HG03460 (cell line): ENCODE results near the gene ZMAT5.

Experiments used
- ATAC-seq: cut with Tn5 transposase; IDR thresholded peaks from one replicate; pipeline ENCODE4 v1.9.1; 2021; ENCODE audit not compliant: unreplicated experiment

Gene ZMAT5

DNA sequence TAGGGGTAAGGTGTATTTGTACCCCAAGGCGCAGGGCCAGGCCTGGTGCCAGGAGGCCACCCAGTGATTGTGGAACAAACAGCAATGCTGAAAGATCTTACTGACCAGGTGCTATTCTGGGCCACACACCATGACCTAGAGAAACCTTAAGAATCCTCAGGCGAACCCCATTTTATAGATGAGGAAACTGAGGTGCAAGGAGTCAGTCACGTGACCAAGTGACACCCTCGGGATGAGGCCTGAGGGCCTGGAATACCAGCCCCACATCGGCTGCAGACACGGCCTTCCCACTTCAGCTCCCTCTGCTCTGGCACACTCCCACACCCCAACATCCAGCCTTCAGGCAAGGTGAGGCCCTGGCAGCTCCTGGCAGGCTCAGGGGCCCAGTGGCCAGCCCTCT is 33.9 kb downstream of the ZMAT5 start:
- no peak for ATAC-seq

DNA sequence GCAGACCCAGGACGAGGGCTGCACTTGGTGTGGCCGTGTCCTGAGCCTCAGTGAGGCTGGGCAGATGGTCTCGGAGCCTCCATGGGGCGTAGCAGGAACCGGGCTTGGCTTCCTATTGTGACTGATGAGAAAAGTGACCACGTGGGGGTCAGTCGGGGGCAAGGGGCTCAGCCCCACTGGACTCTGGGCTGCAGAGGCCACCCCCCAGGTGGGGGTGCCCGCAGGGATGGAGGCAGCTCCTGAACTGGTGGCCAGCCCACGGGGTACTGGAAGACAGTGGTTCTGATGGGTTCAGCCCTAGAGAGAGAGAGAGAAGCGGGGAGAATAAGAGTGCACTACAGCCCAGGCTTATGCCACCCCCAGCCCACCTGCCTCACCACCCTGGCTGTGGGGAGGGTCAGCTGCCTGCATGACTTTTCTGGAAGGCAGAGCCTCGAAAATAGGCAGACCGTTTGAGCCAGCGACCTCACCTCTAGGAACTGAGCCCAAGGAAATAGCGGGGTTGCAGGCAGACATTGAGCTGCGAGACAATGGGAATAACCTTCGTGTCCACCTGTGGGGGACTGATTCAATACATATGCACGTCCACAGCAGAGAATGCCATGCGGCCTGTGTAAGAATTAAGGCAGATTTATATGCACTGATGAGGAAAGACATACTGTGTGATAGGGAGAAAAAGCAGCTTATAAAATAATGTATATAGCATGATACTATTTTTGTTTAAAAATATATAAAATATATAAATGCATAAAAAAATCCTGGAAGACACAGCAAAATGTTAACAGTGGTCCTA is 35.6 kb downstream of the ZMAT5 start:
- ATAC-seq: no peak

DNA sequence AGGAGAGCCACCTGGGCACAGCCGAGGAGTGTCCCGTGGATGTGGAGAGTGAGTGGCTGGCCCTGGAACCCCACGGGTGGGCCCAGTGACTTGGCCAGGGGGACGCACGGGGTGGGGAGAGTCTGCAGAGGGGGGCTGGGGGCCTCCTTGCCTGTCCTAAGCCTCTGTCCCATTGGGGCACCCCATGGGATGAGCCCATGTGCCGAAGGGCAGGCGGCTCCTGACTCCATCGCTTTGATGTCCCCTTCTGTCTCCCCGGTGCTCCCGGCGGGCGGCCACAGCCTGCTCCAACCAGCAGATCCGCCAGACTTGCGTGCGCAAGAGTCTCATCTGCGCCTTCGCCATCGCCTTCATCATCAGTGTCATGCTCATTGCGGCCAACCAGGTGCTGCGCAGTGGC is 37.6 kb downstream of the ZMAT5 start:
- no peak for ATAC-seq

DNA sequence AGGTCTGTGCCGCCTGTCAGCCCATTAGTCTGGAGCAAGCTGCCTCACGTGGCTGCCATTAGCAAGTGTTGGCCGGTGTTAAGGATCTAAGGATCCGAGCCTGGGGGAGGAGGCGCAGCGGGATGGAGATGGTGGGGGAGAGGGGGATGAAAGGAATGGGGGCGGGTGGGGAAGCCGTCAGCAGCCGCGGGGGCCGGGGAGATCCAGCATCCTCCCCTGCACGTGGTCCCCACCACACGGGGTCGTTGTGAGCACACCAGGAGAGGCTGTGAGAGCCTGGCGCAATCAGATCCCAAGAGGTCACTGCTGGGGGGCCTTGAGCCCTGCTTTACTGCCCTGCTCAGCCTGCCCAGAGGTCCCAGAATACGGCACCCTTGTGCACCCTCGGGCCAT is 39.7 kb downstream of the ZMAT5 start:
- ATAC-seq: no peak

DNA sequence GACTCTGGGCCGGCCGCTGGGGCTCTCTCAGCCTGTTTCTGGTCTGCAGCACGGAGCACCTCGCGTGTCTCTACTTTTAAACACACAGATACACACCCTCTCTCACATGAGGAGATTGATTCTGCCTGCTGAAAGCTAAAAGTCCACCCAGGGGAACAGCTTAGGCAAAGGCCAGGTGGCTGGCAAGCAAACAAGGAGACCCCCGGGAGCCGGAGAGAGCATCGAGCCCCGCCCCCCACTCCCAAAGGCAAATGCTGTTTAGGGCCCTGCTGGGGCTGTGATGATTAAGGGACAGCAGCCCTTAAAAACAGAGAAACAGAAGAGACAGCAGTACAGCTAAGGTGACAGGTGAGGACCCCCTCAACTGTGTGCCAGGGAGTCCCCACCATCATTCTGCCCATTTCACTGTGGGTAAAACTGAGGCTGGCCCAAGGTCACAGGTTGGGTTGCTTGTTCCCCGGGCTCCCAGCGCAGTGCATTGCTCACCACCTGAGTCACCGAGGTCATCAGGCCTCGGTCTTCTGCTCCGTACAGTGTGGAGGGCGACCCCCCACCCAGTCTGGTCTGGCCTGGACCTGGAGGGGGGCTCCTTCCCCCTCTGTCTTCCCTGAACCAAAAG is 40.2 kb downstream of the ZMAT5 start:
- ATAC-seq: no peak

DNA sequence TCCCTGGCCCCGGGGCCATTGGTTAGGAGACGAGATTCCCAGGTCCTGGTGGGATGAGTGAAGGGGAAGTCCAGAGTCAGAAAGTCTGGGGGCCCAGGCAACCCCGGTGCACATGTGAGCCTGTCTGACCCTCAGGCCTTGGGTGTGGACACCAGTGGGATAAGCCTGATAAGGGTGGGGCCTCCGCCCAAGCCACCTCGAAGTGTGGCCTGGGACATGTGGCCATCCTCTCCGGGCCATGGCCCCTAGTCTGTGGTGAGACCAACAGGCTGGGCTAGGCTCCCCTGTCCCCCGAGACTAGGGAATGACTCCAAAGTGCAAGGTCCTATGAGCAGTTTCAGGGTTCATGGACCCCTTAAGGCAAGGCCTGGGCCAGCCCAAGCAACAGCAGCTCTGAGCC is 40.7 kb downstream of the ZMAT5 start:
- no peak for ATAC-seq

DNA sequence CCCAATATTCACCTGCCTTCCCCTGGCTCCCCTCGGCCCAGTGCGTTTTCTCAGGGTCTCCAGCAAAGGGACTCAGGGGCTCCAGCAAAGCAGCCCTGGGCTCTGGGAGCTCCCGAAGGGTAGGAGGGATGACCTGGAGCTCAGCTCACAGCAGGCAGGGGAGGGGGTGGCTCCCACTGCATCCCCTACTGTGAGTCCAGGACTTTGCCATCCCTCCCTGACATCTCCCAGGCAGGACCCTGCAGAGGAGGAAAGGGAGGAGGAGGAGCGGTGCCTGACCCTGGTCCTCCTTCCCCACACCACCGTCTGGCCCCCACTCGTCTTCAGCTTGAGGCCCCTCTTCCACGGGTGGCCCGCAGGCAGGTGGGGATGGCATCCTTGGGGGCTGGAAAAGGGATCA is 42.0 kb downstream of the ZMAT5 start:
- ATAC-seq: no peak

DNA sequence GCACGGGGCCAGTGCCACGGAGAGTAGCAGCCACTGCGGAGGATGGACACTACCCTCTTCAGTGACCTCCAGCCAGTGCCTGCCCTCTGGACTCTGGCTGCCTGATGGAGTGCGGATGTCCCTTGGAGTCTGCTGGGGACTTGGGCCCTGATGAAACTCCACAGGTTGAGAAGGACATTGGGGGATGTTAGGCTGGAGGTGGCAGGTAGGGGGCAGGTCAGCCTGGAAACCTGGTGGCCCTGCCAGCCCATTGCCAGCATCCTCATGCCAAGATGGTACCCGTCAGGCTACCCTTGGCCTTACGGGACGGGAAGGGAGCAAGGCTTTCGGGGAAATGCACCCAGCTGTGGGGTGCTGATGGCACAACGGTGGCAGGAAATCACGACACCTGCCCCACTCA is 43.0 kb downstream of the ZMAT5 start:
- no peak for ATAC-seq

DNA sequence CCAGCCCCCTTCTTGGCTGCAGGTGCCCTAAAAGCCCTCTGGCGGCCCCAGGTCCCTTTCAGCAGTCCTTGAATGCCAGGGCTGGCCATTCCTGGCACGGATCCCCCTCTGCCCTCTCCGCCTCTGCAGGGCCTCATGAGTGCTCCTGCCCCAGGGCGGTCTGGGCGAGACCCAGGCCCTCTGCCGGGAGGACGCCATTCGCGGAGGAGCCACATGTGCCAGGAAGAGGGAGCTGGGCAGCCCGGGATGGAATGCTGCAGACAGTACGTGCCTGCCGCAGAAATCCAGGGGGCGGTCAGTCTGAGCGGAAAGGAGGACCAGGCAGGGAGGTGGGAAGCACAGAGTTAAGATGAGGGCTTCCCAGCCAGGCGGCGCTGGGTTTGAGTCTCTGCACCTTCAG is 44.2 kb downstream of the ZMAT5 start:
- ATAC-seq: no peak

DNA sequence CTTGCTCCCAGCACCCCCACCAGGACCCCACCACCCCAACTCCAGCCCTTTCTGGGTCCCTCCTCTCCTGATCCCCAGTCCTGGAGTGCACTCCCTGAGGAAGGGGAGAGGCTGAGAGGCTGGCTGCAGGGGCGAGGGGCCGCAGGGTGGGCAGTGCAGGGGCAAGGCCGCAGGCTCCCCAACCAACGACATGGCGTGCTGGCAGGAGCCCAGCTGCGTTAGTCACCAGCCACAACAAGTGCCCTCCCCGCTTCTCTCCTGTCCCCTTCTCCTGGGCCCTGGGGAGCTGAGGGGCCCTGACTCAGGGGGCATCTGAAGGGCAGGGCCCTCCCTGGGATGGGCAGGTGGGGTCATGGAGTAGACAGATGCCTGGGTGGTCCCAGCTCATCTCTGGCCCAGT is 44.7 kb downstream of the ZMAT5 start:
- no peak for ATAC-seq

DNA sequence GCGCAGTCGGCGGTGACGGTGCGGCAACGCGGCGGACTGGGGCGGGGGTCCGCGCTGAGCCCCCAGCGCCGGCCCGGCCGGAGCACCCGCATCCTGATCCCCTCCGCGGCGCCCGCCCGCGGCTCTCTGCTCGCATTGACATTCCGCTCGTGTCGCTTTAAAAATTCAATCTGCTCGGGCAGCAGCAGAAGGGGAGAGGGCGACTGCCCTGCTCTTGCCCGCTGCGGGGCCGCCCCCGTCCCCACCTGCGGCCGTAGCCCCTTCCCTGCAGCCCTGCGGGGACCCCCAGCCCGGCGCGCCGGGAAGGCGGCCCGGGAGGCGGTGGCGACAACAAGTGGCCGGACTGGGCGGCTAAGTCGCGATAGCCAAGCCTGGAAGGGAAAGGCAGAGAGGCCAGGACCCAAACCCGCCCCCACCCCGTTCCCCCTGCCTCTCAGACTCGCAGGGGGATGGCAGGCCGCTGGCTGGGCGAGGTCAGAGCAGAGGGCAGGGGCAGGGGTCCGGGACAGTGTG is 45.9 kb downstream of the ZMAT5 start:
- no peak for ATAC-seq

DNA sequence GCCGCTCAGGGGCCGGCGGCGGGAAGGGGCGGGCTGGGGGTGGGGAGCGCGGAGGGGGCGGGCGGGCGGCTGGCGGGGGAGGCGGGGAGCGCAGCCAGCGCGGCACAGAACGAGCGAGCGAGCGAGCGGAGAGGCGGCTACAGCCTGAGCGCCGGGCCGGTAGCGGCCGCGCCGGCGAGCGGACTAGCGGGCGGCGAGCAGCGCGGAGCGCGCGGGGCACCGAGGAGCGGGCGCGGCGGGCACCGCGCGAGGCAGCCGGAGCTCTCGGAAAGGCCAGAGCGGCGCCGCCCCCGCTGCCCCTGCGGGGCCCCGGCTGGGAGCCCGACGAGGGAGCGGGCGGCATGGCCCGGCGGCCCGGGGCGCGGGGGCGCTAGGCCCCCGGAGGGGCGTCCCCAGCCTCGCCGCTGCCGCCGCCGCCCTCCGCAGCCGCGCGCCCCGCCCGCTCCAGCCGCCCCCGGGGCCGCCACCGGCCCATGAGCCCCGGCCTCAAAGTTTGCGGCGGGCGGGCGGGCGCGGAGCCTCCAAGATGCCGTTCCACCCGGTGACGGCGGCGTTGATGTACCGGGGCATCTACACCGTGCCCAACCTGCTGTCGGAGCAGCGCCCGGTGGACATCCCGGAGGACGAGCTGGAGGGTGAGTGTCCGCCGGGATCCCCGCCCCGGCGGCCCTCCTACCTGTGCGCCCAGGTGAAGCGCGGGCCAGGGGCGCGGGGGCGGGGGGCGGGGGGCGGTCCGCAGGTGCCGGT is 46.7 kb downstream of the ZMAT5 start, which contains the start of gene CABP7:
Gene CABP7, plus strand, starts transcription at position 105 of the 747 bp plus-strand sequence. Its CDS starts 422 bp downstream, at position 527.
- no peak for ATAC-seq

DNA sequence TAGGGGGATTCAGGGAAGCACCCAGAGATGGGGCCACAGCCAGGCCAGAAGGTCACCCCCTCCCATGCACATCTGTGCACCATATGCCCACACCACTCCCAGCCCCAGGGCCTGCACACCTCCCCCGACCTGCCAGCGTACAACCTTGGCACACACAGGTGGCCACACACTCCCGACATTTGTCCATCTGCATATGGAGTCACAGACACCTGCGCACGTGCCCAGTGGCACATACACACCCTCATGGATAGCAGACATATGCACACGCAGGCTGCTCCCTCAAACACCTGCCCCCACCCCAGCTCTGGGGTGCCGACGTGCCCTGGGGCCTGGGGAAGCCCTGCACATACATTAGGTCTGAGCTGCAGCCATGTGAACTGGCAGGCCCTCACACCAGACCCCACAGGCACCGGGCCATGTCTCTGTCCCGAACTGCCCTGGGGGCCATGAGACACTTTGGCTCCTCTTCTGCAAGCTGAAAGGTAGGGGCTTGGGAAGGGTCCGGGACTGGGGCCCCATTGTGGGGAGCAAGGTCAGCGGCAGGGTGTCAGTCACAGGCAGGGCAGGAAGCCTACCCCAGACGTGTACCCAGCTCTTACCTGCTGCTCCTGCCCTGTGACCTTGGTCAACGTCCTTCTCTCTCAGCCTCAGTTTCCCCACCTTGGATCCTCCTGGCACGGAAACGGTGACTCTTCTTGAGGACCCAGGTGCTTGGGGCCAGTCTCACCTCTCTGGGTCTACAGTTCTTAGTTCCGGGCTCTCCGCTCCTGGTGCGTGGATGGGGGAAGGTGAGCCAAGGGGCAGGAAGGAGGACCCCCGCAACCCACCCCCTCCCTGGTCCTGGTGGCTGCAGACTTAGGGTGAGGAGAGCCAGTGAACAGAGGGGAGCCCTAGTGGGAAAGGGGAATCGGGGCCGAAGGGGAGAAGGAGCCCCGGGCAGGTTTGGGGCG is 47.6 kb downstream of the ZMAT5 start:
- ATAC-seq: no peak

DNA sequence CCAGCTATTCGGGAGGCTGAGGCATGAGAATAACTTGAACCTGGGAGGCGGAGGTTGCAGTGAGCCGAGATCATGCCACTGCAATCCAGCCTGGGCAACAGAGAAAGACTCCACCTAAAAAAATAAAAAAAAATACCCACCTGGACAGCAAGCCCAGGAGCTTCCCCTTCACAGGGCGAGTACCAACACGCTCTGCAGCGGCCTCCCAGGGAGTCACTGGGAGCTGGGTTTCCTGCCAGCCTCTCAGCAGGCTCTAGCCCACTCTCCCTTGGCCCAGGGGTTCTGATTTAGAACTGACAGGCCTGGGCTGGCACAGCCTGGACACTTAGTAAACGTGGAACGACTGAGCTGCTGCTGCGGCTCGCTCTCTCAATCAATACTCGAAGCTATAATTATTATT is 49.0 kb downstream of the ZMAT5 start:
- no peak for ATAC-seq

DNA sequence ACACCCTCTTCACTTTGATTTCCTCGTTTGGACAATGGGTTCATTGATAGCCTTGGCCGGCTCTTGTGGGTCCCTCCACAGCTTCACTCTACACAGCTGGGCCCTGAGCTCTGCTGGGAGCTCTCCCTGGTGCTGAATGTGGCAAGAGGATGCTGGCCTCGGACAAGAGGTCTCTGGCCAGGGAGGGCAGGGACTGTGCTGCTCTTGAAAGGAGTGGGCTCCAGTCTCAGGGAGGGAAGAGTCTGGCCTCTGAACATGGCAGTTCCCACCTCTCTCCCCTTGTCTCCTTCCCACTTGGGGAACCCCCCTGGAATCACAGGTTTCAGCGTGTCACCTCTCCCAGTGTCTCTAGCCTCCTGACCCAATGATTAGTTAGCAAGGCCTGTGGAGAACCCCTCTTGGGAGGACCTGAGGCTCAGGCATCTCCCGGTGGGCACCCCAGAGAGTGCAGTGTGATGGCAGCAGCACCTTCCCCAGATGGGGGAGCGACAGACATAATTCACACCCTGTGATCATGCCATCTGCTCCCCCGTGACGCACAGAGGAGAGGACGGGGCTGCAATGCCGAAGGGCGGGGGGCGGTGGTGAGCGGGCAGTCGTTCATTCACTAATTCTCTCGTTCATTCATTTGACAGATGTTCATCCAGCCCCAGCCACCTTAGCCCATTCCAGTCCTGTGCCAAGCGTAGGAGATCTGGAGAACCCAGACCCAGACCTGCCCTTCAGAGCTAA is 49.8 kb downstream of the ZMAT5 start:
- ATAC-seq: no peak

DNA sequence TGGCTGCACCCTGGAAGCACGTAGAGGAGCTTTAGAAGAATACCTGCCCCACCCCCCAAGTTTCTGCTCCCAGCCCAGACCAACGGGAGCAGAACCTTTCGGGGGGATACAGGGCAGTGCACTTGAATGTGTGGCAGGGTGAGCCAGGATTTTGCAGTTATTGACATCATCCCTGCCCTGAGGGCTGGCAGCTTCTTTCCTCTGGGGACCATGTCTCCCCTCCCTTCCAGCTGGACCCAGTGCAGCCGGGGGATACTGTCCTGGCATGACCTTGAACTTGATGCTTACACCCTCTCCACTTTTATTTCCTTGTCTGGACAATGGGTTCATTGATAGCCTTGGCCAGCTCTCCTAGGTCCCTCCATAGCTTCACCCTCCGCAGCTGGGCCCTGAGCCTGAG is 51.1 kb downstream of the ZMAT5 start:
- no peak for ATAC-seq

DNA sequence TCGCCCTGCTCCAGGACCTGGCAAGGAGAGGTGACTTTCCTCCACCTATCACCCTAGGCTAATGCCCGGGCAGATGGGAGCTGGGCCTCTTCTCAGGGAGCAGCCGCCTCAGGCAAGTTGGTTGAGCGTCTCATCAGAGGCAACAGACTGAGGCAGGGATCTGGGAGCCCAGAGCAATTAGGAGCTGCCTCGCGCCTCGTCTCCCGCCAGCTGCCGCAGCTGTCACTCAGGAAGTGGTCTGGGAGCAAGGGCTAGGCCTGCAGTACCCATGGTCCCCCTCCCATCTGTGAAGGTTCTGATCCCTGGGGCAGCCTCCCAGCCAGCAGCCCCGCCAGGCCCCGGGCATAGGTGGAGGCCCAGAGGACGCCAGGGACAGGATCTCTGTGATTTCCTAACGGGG is 51.6 kb downstream of the ZMAT5 start:
- no peak for ATAC-seq

DNA sequence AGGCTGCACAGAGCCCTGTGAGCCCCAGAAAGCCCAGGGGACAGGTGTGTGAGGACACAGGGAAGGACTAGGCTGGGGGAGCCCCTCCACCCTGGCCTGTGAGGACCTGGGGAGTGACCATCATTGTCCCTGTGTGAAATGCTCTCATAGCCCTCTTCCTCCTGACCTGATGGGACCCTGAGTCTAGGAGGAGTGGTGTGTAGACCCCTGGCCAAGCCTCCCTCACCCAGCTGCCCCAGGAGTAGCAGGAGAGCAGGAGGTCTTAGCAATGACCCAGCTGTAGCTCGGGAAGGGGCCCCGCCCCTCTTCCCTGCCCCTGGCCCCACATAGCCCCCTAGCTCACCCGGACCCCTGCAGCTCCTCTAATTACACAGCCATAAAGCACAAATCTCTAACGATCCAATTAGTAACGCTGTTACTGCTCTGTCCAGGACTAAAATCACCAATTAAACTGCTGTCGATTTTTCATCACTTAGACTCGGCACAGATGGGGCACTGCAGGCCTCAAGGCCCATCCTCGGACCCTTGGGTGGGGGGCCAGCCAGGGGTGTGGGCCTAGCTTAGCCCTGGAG is 53.6 kb downstream of the ZMAT5 start:
- no peak for ATAC-seq

DNA sequence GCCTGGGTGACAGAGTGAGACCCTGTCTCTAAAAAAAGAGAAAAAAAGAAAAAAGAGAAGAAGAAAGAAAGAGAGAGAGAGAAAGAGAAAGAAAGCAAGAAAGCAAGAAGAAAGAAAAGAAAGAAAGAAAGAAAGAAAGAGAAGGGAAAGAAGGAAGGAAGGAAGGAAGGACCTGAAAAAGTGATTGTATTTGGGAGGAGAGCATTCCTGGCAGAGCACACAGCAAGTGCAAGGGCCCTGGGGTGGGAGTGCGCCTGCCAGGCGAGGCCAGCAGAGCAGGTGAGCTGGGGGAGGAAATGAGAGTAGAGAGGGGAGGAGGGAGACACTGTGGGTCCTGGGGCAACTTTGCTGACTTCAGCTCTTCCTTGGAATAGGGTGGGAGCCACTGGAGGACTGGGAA is 54.7 kb downstream of the ZMAT5 start:
- ATAC-seq: no peak
